GM21619 (cell line): ENCODE results near the gene SLC22A17.
A peak's percentile ranks its signal among the peaks of the same experiment; 100 is the strongest.
"Not testable (repeated sequence)": the region's sequence is repeated elsewhere in the genome, so short reads cannot be mapped to it uniquely, and the experiment has no call there.

Experiments
- ATAC-seq: cut with Tn5 transposase; IDR thresholded peaks from one replicate; pipeline ENCODE4 v1.9.1; 2021; ENCODE audit not compliant: unreplicated experiment

SLC22A17 gene

GRCh38 chr14:23346693-23347405, 5.8 kb downstream of the SLC22A17 start:
- ATAC-seq, result no peak

DNA sequence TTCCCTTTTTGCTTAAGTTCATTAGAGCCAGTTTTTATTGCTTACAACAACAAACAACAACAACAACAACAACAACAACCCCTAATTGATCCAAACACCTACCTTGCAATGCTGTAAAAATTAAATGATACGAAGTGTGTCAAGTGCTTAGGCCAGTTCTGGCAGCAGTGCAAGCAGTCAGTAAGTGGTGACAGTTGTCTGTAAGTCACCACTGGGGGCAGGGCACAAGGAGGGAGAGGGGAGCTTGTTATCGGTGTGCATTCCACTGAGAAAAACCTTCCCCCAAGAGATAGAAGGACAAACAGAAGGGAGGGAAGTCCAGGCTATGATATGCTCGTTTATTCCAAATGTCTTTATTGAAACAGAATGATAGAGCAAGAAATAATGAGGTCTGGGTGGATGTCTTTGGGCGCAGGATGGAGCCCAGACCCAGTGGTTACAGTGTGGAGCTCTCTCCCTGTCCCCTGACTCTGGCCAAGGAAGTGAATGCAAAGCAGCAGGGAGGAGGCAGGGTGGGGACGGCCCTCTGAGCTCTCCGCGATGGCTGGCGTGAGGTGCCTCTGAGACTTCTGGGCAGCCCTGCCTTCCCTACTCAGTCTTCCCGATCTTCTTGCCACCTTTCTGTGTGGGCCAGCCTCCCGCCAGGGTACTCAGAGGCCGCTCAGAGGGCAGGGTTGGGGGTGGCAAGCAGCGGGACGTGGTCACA, 6.5 kb downstream of the SLC22A17 start:
- no peak for ATAC-seq

GRCh38 chr14:23344481-23344880, 8.2 kb downstream of the SLC22A17 start:
- ATAC-seq, result no peak

DNA sequence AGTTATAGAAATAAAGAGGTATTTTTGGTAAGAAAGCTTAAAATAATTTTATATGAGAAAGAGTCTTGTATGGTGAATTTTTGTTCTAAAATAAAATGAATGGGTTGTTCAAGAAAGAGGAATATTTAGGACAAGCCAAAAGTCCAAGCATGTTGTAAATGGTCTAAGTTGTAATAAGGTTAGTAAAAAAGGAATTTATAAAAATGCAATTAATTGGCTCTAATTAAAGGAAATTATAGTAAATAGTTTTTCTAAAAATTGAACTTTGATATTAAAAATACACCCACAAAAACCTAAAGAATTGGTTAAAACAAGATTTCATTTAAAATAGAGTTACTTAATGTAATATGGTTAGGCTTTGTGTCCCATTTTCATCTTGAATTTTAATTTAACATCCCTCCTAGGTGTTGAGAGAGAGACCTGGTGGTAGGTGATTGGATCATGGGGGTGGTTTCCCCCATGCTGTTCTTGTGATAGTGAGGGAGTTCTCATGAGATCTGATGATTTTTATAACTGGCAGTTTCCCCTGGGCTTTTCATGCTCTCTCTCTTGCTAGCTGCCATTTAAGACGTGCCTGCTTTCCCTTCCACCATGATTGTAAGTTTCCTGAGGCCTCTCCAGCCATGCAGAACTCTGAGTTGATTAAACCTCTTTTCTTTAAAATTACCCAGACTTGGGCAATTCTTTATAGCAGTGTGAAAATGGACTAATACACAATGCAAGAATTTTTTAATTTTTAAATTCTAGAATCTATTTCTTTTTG, 13.0 kb downstream of the SLC22A17 start:
- no peak for ATAC-seq

DNA sequence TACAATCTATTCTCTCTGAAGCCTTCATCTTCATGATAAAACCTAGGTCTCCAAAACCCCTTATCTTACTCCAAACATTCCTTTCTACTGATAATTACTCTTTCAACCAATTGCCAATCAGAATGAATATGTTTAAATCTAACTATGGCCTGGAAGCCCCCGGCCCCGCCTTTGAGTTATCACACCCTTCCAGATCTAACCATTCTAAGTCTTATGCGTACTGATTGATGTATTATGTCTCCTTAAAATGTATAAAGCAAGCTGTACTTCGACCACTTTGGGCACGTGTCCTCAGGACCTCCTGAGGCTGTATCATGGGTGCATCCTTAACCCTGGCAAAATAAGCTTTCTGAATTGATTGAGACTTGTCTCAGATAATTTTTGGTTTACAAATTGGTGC, 17.1 kb downstream of the SLC22A17 start:
- ATAC-seq, result no peak

- no peak for ATAC-seq
These were observed 24.5 kb downstream of the SLC22A17 start for GRCh38 chr14:23327947-23328744.

GRCh38 chr14:23326491-23327332, 26.0 kb downstream of the SLC22A17 start:
- ATAC-seq, result no peak

GRCh38 chr14:23325746-23326145, 26.9 kb downstream of the SLC22A17 start:
- ATAC-seq, result not testable (repeated sequence)

DNA sequence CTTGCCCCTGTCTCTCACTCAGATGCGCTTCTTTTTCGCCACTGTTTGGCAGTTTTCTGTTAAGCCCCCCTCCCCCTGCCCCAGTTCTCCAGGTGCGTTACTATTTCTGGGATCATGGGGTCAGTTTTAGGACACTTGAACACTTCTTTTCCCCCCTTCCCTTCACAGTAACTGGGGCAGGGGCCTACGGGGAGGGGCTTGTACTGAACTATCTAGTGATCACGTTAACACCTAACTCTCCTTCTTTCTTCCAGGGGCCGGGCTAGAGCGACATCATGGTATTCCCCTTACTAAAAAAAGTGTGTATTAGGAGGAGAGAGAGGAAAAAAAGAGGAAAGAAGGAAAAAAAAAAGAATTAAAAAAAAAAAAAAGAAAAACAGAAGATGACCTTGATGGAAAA, 27.7 kb downstream of the SLC22A17 start:
- ATAC-seq, result no peak

DNA sequence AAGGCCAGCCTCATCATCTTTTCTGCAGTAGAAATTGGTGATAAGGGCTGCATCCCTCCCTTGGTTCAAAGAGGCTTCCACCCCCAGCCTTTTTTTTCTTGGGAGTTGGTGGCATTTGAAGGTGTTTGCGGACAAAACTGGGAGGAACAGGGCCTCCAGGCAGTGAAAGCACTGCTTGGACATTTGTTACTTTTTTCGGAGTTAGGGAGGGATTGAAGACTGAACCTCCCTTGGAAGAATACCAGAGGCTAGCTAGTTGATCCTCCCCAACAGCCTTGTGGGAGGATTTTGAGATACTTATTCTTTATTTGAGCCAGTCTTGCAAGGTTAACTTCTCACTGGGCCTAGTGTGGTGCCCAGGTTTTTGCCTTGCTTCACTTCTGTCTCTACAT, 28.2 kb downstream of the SLC22A17 start:
- ATAC-seq, result no peak

GRCh38 chr14:23323838-23324454, 28.7 kb downstream of the SLC22A17 start:
- no peak for ATAC-seq

GRCh38 chr14:23322568-23323517, 29.8 kb downstream of the SLC22A17 start:
- no peak for ATAC-seq

GRCh38 chr14:23321572-23322547, 30.8 kb downstream of the SLC22A17 start:
- no peak for ATAC-seq

GRCh38 chr14:23320584-23321571, 31.8 kb downstream of the SLC22A17 start, which contains the start of gene PABPN1:
PABPN1 (plus strand) TSS chr14:23321457; CDS start chr14:23321470, 13 bp downstream.
- ATAC-seq, result peak; percentile 90

GRCh38 chr14:23319746-23320583, 32.7 kb downstream of the SLC22A17 start:
- no peak for ATAC-seq
